ENCODE data around the gene IQCH.

The IQCH gene

DNA sequence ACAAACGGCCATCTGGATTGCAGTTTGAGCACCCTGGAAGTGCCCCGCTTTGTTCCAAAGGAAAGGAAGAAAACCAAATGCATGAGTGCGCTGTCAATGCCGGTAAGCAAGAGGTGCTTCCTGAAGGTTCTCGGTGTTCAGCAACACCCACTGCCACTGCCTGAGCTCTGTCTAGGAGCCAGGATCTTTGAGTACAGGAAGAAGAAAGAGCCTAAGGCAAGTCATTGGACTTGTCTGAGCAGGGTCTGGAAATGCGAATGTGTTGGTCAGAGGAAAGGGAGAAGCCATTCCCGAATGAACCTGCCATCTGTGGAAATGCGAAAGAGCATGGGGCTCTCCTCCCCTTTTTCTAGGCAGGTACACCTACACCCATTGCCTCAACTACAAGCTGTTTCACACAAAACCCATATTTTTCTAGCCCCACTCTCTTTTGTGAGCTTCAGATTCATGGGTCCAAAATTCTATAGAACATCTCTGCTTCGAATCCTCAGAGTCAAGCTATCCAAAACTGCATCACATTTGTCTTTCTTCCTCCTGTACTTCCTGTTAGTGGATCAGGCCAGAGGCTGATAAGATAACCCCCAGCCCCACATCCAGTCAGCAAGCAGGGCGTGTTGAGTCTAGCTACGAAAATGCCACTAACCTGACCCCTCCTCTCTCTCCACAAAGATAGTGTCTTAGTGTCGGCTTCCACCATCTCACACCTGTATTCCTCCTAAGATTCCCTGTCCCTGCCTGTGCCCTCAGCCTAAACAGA, 210.8 kb downstream of the IQCH start:
- CTCF ChIA-PET: interaction anchor here (1.5 kb wide), 1 partner anchor 8 kb away, joined by 6 read pairs; no protein-coding TSS in a partner anchor
- POLR2A ChIA-PET: no interaction called here
- DNase-seq (ENCODE audit: extremely low spot score): no peak
- no peak for TF ChIP-seq FOXA1 (IDR thresholded peaks at IDR 0.05)
- no peak for TF ChIP-seq HDGF (IDR thresholded peaks at IDR 0.05; ENCODE audit: borderline replicate concordance)
- TF ChIP-seq L3MBTL2 (conservative IDR thresholded peaks at IDR 0.05): no peak
- no peak for TF ChIP-seq SP1 (IDR thresholded peaks at IDR 0.05)
- no peak for TF ChIP-seq SUZ12 (IDR thresholded peaks at IDR 0.05)
- TF ChIP-seq ELF4 (IDR thresholded peaks at IDR 0.05): no peak
- TF ChIP-seq BHLHE40 (IDR thresholded peaks at IDR 0.05; ENCODE audit: borderline replicate concordance): no peak
- TF ChIP-seq ARNT (IDR thresholded peaks at IDR 0.05): no peak
- TF ChIP-seq FOXM1 (IDR thresholded peaks at IDR 0.05; ENCODE audit: borderline replicate concordance): no peak
- TF ChIP-seq NFRKB (IDR thresholded peaks at IDR 0.05): no peak
- TF ChIP-seq CTBP1 (IDR thresholded peaks at IDR 0.05; ENCODE audit: borderline replicate concordance): no peak
- no peak for TF ChIP-seq LEF1 (IDR thresholded peaks at IDR 0.05; ENCODE audit: borderline replicate concordance)

DNA sequence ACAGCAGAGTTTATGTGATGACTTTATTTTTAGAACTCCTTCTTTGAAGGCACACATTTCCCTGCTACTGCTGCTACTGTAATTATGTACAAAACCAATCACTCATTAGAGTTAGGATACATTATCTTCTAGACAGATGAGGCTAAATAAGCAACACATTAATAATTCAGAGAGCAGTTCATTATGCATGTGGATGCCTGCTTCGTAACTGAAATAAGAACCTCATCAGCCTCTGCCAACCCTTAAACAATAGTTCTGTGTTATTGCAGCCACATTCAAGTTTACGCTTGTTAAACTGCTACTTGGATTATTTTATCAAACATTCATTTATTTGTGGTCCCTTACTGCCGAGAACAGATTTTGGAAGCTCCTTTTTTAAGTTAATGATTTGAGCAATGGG, 213.8 kb downstream of the IQCH start:
- ChIA-PET CTCF (interaction anchor here (0.7 kb wide), 1 partner anchor 83 kb away, joined by 3 read pairs; no protein-coding TSS in a partner anchor), POLR2A (no interaction called here)
- no peak for DNase-seq (ENCODE audit: extremely low spot score)
- TF ChIP-seq TARDBP (IDR thresholded peaks at IDR 0.05): no peak
- TF ChIP-seq LEF1 (IDR thresholded peaks at IDR 0.05; ENCODE audit: borderline replicate concordance): no peak
- no peak for TF ChIP-seq FOXM1 (IDR thresholded peaks at IDR 0.05; ENCODE audit: borderline replicate concordance)
- no peak for TF ChIP-seq NFRKB (IDR thresholded peaks at IDR 0.05)
- TF ChIP-seq, protein P1, sequence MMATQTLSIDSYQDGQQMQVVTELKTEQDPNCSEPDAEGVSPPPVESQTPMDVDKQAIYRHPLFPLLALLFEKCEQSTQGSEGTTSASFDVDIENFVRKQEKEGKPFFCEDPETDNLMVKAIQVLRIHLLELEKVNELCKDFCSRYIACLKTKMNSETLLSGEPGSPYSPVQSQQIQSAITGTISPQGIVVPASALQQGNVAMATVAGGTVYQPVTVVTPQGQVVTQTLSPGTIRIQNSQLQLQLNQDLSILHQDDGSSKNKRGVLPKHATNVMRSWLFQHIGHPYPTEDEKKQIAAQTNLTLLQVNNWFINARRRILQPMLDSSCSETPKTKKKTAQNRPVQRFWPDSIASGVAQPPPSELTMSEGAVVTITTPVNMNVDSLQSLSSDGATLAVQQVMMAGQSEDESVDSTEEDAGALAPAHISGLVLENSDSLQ (IDR thresholded peaks at IDR 0.05): no peak
- no peak for TF ChIP-seq L3MBTL2 (conservative IDR thresholded peaks at IDR 0.05)
- no peak for TF ChIP-seq SUZ12 (IDR thresholded peaks at IDR 0.05)
- TF ChIP-seq ARNT (IDR thresholded peaks at IDR 0.05): no peak
- TF ChIP-seq FOXK2 (IDR thresholded peaks at IDR 0.05): no peak
- TF ChIP-seq CTBP1 (IDR thresholded peaks at IDR 0.05; ENCODE audit: borderline replicate concordance): no peak
- no peak for TF ChIP-seq HDGF (IDR thresholded peaks at IDR 0.05; ENCODE audit: borderline replicate concordance)
- no peak for TF ChIP-seq FOXA1 (IDR thresholded peaks at IDR 0.05)
- TF ChIP-seq SP1 (IDR thresholded peaks at IDR 0.05): no peak
- TF ChIP-seq ELF4 (IDR thresholded peaks at IDR 0.05): no peak
- TF ChIP-seq BHLHE40 (IDR thresholded peaks at IDR 0.05; ENCODE audit: borderline replicate concordance): no peak
- TF ChIP-seq ZNF384 (IDR thresholded peaks at IDR 0.05): no peak

DNA sequence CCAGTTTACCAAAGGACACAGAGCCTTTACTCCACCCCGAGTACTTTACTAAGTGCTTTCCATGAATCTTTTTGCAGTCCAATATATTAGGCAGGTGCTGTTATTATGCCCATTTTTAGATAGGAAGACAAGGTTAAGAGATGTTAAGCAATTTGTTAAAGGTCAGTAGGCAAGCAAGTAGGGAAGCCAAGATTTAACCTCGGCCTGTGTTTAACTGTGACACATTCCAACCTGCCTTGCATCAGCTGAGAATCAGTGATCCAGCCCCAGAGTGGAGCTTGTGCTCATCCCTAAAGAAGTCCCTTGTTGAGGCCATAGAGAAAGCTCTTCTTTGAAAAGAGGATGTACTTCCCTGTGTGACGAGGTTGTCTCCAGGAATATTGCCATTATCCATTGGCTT, 215.1 kb downstream of the IQCH start:
- ChIA-PET POLR2A (no interaction called here), CTCF (interaction anchor here (1.2 kb wide), 1 partner anchor 12 kb away, joined by 6 read pairs; no protein-coding TSS in a partner anchor)
- DNase-seq (ENCODE audit: extremely low spot score): no peak
- TF ChIP-seq ELF4 (IDR thresholded peaks at IDR 0.05) (no peak), FOXM1 (IDR thresholded peaks at IDR 0.05; ENCODE audit: borderline replicate concordance) (no peak)

DNA sequence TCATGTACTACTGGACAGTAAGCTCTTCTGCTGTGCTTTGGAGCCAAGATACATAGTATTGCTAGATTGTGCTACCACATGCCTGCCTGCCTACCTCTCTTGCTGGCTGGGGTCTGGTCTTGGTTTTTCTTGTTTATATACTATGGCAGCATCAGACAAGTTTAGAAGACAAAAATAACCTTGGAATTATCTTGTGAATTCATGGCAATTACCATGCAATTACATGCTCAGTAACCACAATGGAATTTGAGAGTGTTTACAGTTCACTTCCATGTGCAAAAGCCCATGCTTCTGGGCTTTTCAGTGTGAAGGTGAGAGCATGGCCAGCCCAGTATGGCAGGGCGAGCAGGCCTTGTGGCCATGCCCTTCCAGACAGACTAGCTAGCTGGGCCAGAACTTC, 218.4 kb downstream of the IQCH start:
- POLR2A ChIA-PET: no interaction called here
- no peak for DNase-seq (ENCODE audit: extremely low spot score)
- TF ChIP-seq TARDBP (IDR thresholded peaks at IDR 0.05): no peak
- TF ChIP-seq BHLHE40 (IDR thresholded peaks at IDR 0.05; ENCODE audit: borderline replicate concordance): no peak
- no peak for TF ChIP-seq ZNF384 (IDR thresholded peaks at IDR 0.05)
- no peak for TF ChIP-seq ELF4 (IDR thresholded peaks at IDR 0.05)
- CTCF ChIA-PET: interaction anchor here (0.7 kb wide), 1 partner anchor 363 kb away, joined by 3 read pairs; no protein-coding TSS in a partner anchor

DNA sequence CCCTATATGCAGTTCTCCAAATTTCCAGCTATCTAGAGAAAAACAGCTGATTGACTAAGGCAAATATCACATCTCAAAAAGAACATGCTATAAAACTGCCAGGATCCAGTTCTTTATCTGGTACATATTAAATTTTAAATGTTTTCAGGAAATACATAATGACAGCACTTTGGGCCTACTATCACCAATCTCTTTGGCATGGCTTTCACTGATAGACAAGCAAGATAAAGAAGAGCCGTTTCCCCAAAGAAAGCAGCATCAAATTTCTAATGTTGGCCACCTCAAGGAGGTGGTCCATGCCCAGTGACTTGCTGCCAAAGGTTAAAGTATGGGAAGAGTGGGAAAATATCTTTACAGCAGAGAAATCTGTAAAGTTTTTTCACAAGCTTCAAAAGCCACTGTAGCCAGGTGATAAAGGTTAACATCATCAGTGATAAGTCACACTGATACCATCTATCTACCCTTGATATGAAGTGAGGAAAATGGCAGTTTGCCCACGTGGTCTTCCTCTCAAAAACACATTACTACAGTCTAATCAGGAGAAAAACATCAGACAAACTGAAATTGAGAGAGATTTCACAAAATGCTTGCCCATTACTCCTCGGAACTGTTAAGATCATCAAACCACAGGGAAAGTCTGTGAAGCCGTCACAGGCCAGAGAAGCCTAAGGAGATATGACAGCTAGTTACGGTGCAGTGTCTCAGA, 220.0 kb downstream of the IQCH start:
- DNase-seq (ENCODE audit: extremely low spot score): no peak
- ChIA-PET POLR2A (no interaction called here), CTCF (no interaction called here)
- TF ChIP-seq NFRKB (IDR thresholded peaks at IDR 0.05) (no peak), FOXA1 (IDR thresholded peaks at IDR 0.05) (no peak), CTBP1 (IDR thresholded peaks at IDR 0.05; ENCODE audit: borderline replicate concordance) (no peak), ELF4 (IDR thresholded peaks at IDR 0.05) (no peak), SUZ12 (IDR thresholded peaks at IDR 0.05) (no peak), ZNF384 (IDR thresholded peaks at IDR 0.05) (no peak), TARDBP (IDR thresholded peaks at IDR 0.05) (no peak), LEF1 (IDR thresholded peaks at IDR 0.05; ENCODE audit: borderline replicate concordance) (no peak)

DNA sequence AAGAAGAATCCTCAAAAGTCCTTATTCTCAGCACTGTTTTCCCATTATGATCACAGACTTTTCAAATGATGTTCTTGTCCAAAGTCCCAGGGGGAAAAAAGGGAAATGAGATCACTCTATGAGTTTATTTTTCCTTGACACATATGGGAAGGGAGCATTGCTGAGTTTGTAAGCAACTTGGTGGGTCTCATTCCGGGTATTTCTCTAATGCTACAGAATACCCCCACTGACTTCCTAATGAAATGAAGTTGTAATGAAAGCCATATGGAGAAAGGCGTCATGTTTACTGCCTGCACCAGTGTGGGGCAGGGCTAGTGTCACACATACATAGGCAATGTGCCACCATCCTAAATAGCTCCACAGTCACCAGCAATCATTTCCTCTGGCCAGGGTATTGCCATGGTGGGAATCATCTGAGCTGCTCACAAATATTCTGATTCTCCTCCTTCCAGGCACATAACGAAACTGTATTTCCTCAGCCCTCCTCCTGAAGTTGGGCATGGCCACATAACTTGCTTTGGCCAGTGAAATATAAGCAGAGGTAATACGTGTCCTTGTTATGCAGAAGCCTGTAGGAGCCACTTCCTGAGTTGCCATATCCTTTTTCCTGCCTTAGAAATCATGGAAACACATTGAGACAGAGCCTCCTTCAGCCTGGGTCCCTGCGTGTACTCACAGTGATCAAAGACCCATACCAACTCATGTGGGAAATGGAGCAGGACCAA, 225.4 kb downstream of the IQCH start:
- no peak for DNase-seq (ENCODE audit: extremely low spot score)
- TF ChIP-seq HDGF (IDR thresholded peaks at IDR 0.05; ENCODE audit: borderline replicate concordance): no peak
- no peak for TF ChIP-seq CTBP1 (IDR thresholded peaks at IDR 0.05; ENCODE audit: borderline replicate concordance)
- TF ChIP-seq ELF4 (IDR thresholded peaks at IDR 0.05): no peak
- ChIA-PET CTCF (no interaction called here), POLR2A (no interaction called here)

DNA sequence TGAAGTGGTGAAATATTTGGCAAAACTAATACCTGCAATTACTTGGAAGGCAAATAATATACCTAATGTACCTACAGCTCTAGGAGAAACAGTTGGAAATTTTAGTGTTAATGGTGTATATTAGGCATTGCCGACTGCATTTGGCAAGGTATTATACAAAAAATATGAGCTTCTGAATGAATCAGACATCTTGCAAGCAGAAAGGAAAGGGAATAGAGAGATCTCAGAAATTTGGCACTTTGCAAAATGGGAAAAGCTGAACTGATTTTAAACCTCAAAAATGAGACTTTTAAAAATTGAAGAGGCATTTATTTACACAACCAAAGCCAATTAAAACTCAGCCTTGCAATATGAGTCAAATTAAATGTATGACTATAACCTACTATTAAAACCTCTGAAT, 226.2 kb downstream of the IQCH start:
- POLR2A ChIA-PET: no interaction called here
- DNase-seq (ENCODE audit: extremely low spot score): no peak
- TF ChIP-seq FOXA1 (IDR thresholded peaks at IDR 0.05): no peak
- no peak for TF ChIP-seq ZNF384 (IDR thresholded peaks at IDR 0.05)
- no peak for TF ChIP-seq SUZ12 (IDR thresholded peaks at IDR 0.05)
- TF ChIP-seq ARNT (IDR thresholded peaks at IDR 0.05): no peak
- no peak for TF ChIP-seq HDGF (IDR thresholded peaks at IDR 0.05; ENCODE audit: borderline replicate concordance)
- TF ChIP-seq TARDBP (IDR thresholded peaks at IDR 0.05): no peak
- TF ChIP-seq FOXM1 (IDR thresholded peaks at IDR 0.05; ENCODE audit: borderline replicate concordance): no peak
- no peak for TF ChIP-seq ELF4 (IDR thresholded peaks at IDR 0.05)
- TF ChIP-seq SP1 (IDR thresholded peaks at IDR 0.05): no peak
- no peak for TF ChIP-seq FOXK2 (IDR thresholded peaks at IDR 0.05)
- TF ChIP-seq L3MBTL2 (conservative IDR thresholded peaks at IDR 0.05): no peak
- no peak for TF ChIP-seq BHLHE40 (IDR thresholded peaks at IDR 0.05; ENCODE audit: borderline replicate concordance)
- TF ChIP-seq LEF1 (IDR thresholded peaks at IDR 0.05; ENCODE audit: borderline replicate concordance): no peak
- TF ChIP-seq, protein P1 (IDR thresholded peaks at IDR 0.05): no peak
- TF ChIP-seq CTBP1 (IDR thresholded peaks at IDR 0.05; ENCODE audit: borderline replicate concordance): no peak
- TF ChIP-seq NFRKB (IDR thresholded peaks at IDR 0.05): no peak
- CTCF ChIA-PET: no interaction called here
